ENCODE data around the gene ZNF581.

ZNF581 gene

GRCh38 chr19:55666343-55667005 is 23.0 kb downstream of the ZNF581 start:
- DNase-seq (ENCODE audit: extremely low read depth, low read depth) = no peak
- H3K4me3 ChIP-seq (replicated peaks; ENCODE audit: low read depth, low read length) = no peak overlapping the region
- no peak for TF ChIP-seq CTCF (IDR thresholded peaks at IDR 0.05; ENCODE audit: low read depth, low read length, missing control alignments)

GRCh38 chr19:55667006-55667381 is 23.5 kb downstream of the ZNF581 start:
- no peak for DNase-seq (ENCODE audit: extremely low read depth, low read depth)
- H3K4me3 ChIP-seq (replicated peaks; ENCODE audit: low read depth, low read length) = no peak overlapping the region
- TF ChIP-seq CTCF (IDR thresholded peaks at IDR 0.05; ENCODE audit: low read depth, low read length, missing control alignments) = no peak

- TF ChIP-seq CTCF (IDR thresholded peaks at IDR 0.05; ENCODE audit: low read depth, low read length, missing control alignments) = no peak
- H3K4me3 ChIP-seq (replicated peaks; ENCODE audit: low read depth, low read length) = no peak overlapping the region
- no peak for DNase-seq (ENCODE audit: extremely low read depth, low read depth)
These were observed 24.1 kb downstream of the ZNF581 start for GRCh38 chr19:55667511-55667910.

- TF ChIP-seq CTCF (IDR thresholded peaks at IDR 0.05; ENCODE audit: low read depth, low read length, missing control alignments) = no peak
- no peak overlapping the region for H3K4me3 ChIP-seq (replicated peaks; ENCODE audit: low read depth, low read length)
- no peak for DNase-seq (ENCODE audit: extremely low read depth, low read depth)
These were observed 24.5 kb downstream of the ZNF581 start for GRCh38 chr19:55667958-55668357.

- no peak for TF ChIP-seq CTCF (IDR thresholded peaks at IDR 0.05; ENCODE audit: low read depth, low read length, missing control alignments)
- H3K4me3 ChIP-seq (replicated peaks; ENCODE audit: low read depth, low read length) = no peak overlapping the region
- no peak for DNase-seq (ENCODE audit: extremely low read depth, low read depth)
These were observed 25.3 kb downstream of the ZNF581 start for GRCh38 chr19:55668603-55669348.

- H3K4me3 ChIP-seq (replicated peaks; ENCODE audit: low read depth, low read length) = no peak overlapping the region
- TF ChIP-seq CTCF (IDR thresholded peaks at IDR 0.05; ENCODE audit: low read depth, low read length, missing control alignments) = no peak
- DNase-seq (ENCODE audit: extremely low read depth, low read depth) = no peak
These were observed 26.2 kb downstream of the ZNF581 start for GRCh38 chr19:55669418-55670279.
